K562 (cell line): Measurements from ENCODE around the gene VPS26A. TPM values are rescaled to one million over a fixed set of nuclear protein-coding genes. Genes with fewer than 3 reads are reported as not detected.
A peak's percentile ranks its signal among the peaks of the same experiment; 100 is the strongest.

Experiments
- BCL6 ChIP-seq: fragments of 250-450 bp; sonication (Bioruptor Pico); IDR thresholded peaks from 2 replicates; pipeline ENCODE4 v1.4.0; 2020
- CHD2 ChIP-seq: IDR thresholded peaks from 2 replicates; pipeline ENCODE4 v1.6.1; 2011; ENCODE audit warnings: low read depth, low read length
- CUX1 ChIP-seq: fragments of 200-800 bp; sonication (Bioruptor generic); IDR thresholded peaks from 2 replicates; pipeline ENCODE4 v1.6.1; 2016; ENCODE audit warnings: missing genetic modification characterization, missing compliant biosample characterization
- HDAC8 ChIP-seq: fragments of 450-650 bp; IDR thresholded peaks from 2 replicates; pipeline ENCODE4 v1.6.1; 2016; ENCODE audit warnings: mild to moderate bottlenecking, missing genetic modification characterization, moderate library complexity, missing compliant biosample characterization
- HMGN3 ChIP-seq: IDR thresholded peaks from 2 replicates; pipeline ENCODE4 v1.6.1; 2011; ENCODE audit warnings: borderline replicate concordance, low read depth, mild to moderate bottlenecking, mixed read lengths, low read length; ENCODE audit not compliant: insufficient read length; ENCODE audit errors: extremely low read depth
- IRF9 ChIP-seq: fragments of 450-650 bp; IDR thresholded peaks from 2 replicates; pipeline ENCODE4 v1.6.1; 2016; ENCODE audit warnings: missing biosample characterization, missing genetic modification characterization
- KDM2B ChIP-seq: fragments of 250-450 bp; sonication (Bioruptor Pico); IDR thresholded peaks from 2 replicates; pipeline ENCODE4 v1.8.0; 2021; ENCODE audit warnings: mild to moderate bottlenecking, moderate library complexity
- MECOM ChIP-seq: fragments of 250-450 bp; sonication (Bioruptor Pico); IDR thresholded peaks from 2 replicates; pipeline ENCODE4 v1.8.0; 2022; ENCODE audit warnings: inconsistent platforms
- NBN ChIP-seq: fragments of 450-650 bp; IDR thresholded peaks from 2 replicates; pipeline ENCODE4 v1.6.1; 2016; ENCODE audit warnings: low read depth, mild to moderate bottlenecking
- NCOA4 ChIP-seq: fragments of 450-650 bp; IDR thresholded peaks from 2 replicates; pipeline ENCODE4 v1.6.1; 2018; ENCODE audit warnings: mild to moderate bottlenecking; ENCODE audit not compliant: partially characterized antibody
- NFATC3 ChIP-seq: fragments of 450-650 bp; IDR thresholded peaks from 2 replicates; pipeline ENCODE4 v1.6.1; 2017; ENCODE audit warnings: mild to moderate bottlenecking
- NONO ChIP-seq, 2 experiments: fragments of 200-400 bp in 1 of 2; fragments of 450-650 bp in 1 of 2; formaldehyde crosslinking in 1 of 2; IDR thresholded peaks; 2 replicates each; pipeline ENCODE4 v1.6.1; 2017; ENCODE audit warnings: low read depth in 2 of 2, mild to moderate bottlenecking in 2 of 2, moderate library complexity in 2 of 2, low read length in 1 of 2
- SAFB ChIP-seq: fragments of 200-400 bp; formaldehyde crosslinking; IDR thresholded peaks from 2 replicates; pipeline ENCODE4 v1.6.1; 2017; ENCODE audit warnings: low read depth, low read length, borderline replicate concordance
- TAF1 ChIP-seq: IDR thresholded peaks from 2 replicates; pipeline ENCODE4 v1.6.1; 2011; ENCODE audit warnings: mild to moderate bottlenecking, low read length, moderate library complexity; ENCODE audit not compliant: insufficient read depth, control insufficient read depth, severe bottlenecking; ENCODE audit errors: extremely low read depth
- TARDBP ChIP-seq: fragments of 450-650 bp; IDR thresholded peaks from 2 replicates; pipeline ENCODE4 v1.6.1; 2016
- TFE3 ChIP-seq: fragments of 450-650 bp; formaldehyde crosslinking; IDR thresholded peaks from 2 replicates; pipeline ENCODE4 v1.4.0; 2020; ENCODE audit warnings: mild to moderate bottlenecking, mixed read lengths
- TRIM24 ChIP-seq, 2 experiments: fragments of 450-650 bp; IDR thresholded peaks; 2 replicates each; pipeline ENCODE4 v1.6.1; 2016
- ZNF184 ChIP-seq: sonication (generic); formaldehyde crosslinking; IDR thresholded peaks from 2 replicates; pipeline ENCODE4 v1.5.0; 2020; ENCODE audit warnings: missing genetic modification reagents
- ZNF347 ChIP-seq: fragments of 450-650 bp; formaldehyde crosslinking; IDR thresholded peaks from 2 replicates; pipeline ENCODE4 v1.4.0; 2020; ENCODE audit warnings: low read depth, mild to moderate bottlenecking, moderate library complexity
- ZNF785 ChIP-seq: fragments of 250-450 bp; sonication (Bioruptor Pico); IDR thresholded peaks from 2 replicates; pipeline ENCODE4 v1.4.0; 2020; ENCODE audit warnings: mild to moderate bottlenecking
- polyA plus RNA-seq, 8 experiments: library from polyadenylated mRNA; depleted of rRNA in 4 of 8; stranded (reverse) in 5 of 8; unstranded in 3 of 8; fragments of >200 nt; fragmentation: Nextera tagmentation in 2 of 8; fragmentation: Illumina TruSeq in 1 of 8; extraction: Ambion mirVana in 2 of 8; extraction: Trizol in 1 of 8; gene quantifications; 2 replicates each; pipeline versions ENCODE4 v1.2.1 to v1.2.3, GENCODE V29; 2011 to 2014; ENCODE audit warnings: inconsistent platforms in 1 of 8, missing spikeins in 1 of 8
- total RNA-seq, 7 experiments: library from RNA; depleted of rRNA in 6 of 7; stranded (reverse); fragments of >200 nt in 6 of 7; fragmentation: Illumina TruSeq in 2 of 7; extraction: Trizol in 2 of 7; gene quantifications; 2 replicates each; pipeline versions ENCODE4 v1.2.1 to v1.2.3, GENCODE V29; 2011 to 2021; ENCODE audit warnings: low replicate concordance in 1 of 7

Gene VPS26A
- total and polyA plus RNA-seq, 9 of the 15 experiments (the other 6 are each of a cell fraction or from before 2014, with no cell fraction given): 47.1 to 137 (median 69.3) TPM

GRCh38 chr10:69179743-69180524 is 56.0 kb downstream of the VPS26A start, which contains the start of gene SUPV3L1 (continued):
- TF ChIP-seq TAF1 (peak; percentile 85), ZNF785 (no peak), ZNF184 (CRISPR knock-in tag) (no peak), NONO (IDR thresholded peaks at IDR 0.05; ENCODE audit: low read depth in 2 of 2, low read length in 1 of 2) (peak; percentile 26 to 51; a peak in 1 of 4 replicates), KDM2B (CRISPR knock-in tag) (no peak), TARDBP (no peak), HMGN3 (peak; percentile 48), BCL6 (no peak), HDAC8 (tag) (0 out of 2 replicates have a peak, but pooled peaks have one; percentile 56), SAFB (no peak), CHD2 (no peak; the same call in 1 of the 2 replicates), NBN (peak; percentile 68), IRF9 (tag) (peak; percentile 67), NFATC3 (0 out of 2 replicates have a peak, but pooled peaks have one; percentile 32), CUX1 (CRISPR knock-in tag) (0 out of 2 replicates have a peak, but pooled peaks have one; percentile 58), ZNF347 (CRISPR knock-in tag) (no peak), MECOM (peak; percentile 44; the same call in 1 of the 2 replicates), TRIM24 (IDR thresholded peaks at IDR 0.05) (no peak; a peak in 1 of 4 replicates), TFE3 (CRISPR knock-in tag) (peak; percentile 100), NCOA4 (no peak)
